NOMO-1 treated with dmso at 0.1 percent for 144 hours (cell line): ENCODE results near the gene TRAF4.
A peak's percentile ranks its signal among the peaks of the same experiment; 100 is the strongest.

Experiments used
- DNase-seq: peaks from one replicate; lab custom pipeline; 2025; ENCODE audit not compliant: unreplicated experiment; lab: John Stamatoyannopoulos, UW

TRAF4 gene

DNA sequence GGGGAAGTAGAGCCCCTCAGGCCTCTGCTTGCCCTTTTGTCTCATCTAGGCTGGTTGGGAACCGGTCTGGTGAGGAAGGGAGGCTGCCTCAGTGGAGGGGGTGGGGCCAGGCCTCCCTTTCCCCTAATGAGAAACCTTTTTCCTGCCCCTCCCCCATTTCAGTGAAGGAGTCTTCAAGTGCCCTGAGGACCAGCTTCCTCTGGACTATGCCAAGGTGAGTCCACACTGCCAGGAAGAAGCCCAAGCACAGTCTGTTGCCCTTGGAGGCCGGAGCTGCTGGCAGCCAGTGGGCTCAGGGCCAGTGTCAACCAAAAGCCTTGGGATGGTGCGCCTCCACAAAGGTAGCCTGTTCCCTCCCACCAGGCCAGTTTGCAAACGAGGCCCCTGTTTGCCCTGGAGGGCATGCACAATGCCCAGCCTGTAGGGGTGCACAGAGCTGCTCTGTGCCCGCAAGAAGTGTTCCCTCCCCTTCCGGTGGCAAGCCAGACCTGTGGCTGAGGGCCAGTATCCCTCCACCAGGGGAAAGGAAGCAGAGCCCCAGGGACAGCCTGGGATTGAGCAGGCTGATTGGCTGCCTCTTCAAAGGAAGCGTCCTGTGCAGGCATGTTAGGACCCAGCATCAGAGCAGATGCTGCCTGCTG, 3.4 kb downstream of the TRAF4 start:
- no peak for DNase-seq

DNA sequence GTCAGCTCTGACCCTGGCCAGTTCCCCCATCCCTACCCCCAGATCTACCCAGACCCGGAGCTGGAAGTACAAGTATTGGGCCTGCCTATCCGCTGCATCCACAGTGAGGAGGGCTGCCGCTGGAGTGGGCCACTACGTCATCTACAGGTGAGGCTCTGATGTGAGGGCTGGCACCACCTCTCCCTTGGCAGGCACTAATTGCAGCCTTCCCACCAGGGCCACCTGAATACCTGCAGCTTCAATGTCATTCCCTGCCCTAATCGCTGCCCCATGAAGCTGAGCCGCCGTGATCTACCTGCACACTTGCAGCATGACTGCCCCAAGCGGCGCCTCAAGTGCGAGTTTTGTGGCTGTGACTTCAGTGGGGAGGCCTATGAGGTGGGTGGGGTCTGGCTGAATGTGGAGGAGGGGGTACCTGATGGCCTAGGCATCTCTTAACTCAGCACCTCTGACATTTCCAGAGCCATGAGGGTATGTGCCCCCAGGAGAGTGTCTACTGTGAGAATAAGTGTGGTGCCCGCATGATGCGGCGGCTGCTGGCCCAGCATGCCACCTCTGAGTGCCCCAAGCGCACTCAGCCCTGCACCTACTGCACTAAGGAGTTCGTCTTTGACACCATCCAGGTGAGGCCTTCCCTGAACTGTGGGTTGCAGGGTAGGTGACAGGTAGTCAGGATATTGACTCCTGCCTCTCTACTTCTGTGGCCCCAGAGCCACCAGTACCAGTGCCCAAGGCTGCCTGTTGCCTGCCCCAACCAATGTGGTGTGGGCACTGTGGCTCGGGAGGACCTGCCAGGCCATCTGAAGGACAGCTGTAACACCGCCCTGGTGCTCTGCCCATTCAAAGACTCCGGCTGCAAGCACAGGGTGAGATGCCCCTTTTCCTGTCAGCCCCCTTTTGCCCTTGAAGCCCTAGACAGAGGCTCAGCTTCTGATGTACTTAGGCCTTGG, 4.3 kb downstream of the TRAF4 start:
- no peak for DNase-seq

DNA sequence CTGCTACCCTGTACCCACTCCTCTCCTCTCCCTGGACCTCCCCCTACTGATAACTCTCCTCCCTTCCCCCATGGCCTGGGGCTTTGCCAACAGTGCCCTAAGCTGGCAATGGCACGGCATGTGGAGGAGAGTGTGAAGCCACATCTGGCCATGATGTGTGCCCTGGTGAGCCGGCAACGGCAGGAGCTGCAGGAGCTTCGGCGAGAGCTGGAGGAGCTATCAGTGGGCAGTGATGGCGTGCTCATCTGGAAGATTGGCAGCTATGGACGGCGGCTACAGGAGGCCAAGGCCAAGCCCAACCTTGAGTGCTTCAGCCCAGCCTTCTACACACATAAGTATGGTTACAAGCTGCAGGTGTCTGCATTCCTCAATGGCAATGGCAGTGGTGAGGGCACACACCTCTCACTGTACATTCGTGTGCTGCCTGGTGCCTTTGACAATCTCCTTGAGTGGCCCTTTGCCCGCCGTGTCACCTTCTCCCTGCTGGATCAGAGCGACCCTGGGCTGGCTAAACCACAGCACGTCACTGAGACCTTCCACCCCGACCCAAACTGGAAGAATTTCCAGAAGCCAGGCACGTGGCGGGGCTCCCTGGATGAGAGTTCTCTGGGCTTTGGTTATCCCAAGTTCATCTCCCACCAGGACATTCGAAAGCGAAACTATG, 5.2 kb downstream of the TRAF4 start:
- no peak for DNase-seq

DNA sequence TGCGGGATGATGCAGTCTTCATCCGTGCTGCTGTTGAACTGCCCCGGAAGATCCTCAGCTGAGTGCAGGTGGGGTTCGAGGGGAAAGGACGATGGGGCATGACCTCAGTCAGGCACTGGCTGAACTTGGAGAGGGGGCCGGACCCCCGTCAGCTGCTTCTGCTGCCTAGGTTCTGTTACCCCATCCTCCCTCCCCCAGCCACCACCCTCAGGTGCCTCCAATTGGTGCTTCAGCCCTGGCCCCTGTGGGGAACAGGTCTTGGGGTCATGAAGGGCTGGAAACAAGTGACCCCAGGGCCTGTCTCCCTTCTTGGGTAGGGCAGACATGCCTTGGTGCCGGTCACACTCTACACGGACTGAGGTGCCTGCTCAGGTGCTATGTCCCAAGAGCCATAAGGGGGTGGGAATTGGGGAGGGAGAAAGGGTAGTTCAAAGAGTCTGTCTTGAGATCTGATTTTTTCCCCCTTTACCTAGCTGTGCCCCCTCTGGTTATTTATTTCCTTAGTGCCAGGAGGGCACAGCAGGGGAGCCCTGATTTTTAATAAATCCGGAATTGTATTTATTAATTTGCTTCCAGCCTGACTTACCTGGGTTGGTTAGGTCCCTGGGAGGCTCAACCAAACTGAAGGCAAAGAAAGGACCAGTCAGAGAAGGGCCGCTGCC, 5.8 kb downstream of the TRAF4 start:
- DNase-seq: no peak

GRCh38 chr17:28750178-28751047, 6.6 kb downstream of the TRAF4 start:
- peak; percentile 69 for DNase-seq

DNA sequence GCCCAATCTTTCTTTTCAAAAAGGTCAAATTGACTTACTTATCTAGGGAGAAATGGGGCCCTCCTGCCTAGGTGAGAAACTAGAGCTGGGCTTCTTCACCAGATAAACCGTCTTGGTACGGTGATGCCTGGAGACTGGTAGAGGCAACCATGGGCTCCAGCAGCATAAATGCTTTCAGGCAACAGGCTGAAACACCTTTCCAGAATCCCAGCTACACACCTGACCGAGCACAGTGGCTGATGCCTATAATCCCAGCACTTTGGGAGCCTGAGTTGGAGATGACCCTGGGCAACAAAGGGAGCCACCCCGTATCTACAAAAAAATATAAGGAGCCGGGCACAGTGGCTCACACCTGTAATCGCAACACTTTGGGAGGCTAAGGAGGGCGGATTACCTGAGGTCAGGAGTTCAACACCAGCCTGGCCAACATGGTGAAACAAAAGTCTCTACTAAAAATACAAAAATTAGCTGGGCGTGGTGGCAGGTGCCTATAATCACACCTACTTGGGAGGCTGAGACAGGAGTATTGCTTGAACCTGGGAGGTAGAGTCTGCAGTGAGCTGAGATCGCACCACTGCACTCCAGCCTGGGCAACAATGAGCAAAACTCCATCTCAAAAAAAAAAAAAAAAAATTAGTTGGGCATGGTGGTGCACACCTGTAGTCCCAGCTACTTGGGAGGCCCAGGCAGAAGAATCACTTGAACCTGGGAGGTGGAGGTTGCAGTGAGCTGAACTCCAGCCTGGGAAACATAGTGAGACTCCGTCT, 8.0 kb downstream of the TRAF4 start:
- DNase-seq: no peak

DNA sequence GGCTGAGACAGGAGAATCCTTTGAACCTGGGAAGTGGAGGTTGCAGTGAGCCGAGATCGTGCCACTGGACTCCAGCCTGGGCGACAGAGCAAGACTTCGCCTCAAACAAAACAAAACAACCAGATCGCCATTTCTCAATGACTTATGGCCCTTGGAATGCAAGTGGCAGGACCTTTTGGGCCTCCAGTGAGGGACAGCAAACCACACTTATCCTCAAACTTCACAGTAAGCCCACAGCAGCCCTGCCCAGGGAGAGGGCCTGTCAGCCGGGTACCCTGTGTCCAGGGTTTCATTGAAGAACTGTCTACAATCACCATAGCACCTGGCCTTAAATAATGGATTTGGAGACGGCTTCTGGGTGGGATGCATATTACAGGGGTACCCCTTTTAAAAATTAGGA, 11.7 kb downstream of the TRAF4 start:
- DNase-seq: no peak

DNA sequence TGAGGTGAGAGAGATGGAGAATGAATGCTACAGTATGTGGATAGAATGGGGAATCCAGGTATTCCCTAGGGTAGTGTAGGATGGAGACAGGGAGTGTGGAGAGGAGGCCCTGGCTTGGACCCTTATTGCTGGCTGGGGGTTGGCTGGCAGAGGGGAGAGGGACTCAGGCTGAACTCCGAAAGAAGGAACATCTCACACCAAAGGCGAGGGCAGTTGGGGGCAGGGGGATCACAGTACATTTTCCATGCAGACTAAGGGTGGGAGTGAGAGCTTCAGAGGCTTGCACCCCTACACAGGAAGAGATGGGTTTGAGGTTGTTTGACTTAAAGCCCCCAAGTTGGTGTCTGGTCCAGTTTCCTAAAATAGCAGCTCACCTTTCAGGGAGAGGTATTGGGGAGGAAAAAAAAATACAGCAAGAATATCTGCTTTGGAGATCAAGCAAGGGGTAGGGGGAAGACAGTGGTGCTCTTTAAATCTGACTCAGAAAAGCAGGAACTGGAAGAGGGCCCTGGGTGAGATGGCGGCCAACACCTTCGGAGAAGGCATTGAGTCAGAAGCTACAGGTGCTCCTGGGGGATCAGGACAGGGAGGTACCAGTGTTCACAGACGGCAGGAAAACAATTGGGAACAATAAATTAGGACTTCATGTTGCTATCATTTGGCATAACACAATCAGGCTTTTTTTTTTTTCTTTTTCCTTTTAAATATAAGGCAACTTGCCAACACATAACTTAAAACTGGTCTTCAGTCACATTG, 12.4 kb downstream of the TRAF4 start:
- DNase-seq: no peak

DNA sequence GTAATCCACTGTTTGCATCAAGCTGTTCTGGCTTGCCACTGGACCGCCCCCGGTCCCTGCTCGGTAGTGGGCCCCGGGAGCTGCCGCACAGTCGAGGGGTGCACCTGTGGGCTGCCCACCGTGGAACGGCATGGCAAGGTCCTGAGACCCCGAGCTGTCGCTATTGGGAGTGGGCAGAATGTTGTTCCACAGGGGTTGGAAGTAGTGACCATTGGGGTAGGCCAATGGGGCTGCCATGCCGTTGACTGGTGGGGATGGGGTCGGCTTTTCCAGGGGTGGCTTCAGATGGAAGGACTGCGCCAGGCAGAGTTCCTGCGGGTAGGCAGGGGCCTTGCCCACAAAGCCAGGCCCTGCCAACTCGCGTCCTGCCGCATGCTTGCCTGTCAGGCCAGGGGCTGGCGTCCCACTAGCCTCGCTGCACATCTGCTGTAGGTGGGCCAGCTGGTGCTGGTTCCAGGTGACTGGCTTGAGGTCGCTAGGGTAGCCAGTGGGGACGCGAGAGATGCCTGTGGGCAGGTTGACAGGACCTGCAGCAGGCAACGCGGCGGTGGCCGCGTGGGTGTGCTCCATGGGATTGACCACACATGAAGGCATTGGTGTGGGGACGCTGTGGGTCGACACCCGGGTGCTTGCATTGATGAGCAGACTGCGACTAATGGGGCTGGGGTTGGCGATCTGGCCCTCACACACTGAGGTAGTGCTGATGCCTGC, 14.8 kb downstream of the TRAF4 start:
- DNase-seq: no peak

DNA sequence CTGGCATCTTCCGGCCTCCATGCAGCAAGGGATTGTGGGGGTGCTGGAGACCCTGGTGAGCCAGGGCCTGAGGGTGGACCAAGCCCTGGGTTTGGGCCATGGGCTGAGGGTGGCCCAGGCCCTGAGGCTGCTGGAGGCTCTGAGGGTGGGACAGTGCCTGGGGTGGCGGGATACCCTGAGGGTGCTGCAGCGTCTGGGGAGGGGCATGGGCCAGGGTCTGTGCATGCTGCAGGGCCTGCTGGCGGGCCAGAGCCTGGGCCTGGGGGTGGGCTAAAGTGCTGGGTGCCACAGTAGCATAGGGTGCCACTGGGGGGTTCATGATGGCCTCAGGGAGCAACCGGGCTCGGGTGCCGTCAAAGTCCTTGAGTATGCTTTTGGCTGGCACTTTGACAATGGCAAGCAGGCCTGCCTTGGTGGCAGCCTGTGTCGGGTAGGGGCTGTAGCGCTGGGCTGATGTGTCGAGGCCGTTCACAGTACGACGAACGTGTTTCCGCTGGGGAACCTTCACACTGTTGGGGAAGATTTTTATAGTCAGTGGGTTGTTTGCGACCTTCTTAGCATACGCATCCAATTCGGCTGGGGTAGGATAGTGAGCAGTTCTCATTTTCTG, 15.6 kb downstream of the TRAF4 start:
- no peak for DNase-seq

DNA sequence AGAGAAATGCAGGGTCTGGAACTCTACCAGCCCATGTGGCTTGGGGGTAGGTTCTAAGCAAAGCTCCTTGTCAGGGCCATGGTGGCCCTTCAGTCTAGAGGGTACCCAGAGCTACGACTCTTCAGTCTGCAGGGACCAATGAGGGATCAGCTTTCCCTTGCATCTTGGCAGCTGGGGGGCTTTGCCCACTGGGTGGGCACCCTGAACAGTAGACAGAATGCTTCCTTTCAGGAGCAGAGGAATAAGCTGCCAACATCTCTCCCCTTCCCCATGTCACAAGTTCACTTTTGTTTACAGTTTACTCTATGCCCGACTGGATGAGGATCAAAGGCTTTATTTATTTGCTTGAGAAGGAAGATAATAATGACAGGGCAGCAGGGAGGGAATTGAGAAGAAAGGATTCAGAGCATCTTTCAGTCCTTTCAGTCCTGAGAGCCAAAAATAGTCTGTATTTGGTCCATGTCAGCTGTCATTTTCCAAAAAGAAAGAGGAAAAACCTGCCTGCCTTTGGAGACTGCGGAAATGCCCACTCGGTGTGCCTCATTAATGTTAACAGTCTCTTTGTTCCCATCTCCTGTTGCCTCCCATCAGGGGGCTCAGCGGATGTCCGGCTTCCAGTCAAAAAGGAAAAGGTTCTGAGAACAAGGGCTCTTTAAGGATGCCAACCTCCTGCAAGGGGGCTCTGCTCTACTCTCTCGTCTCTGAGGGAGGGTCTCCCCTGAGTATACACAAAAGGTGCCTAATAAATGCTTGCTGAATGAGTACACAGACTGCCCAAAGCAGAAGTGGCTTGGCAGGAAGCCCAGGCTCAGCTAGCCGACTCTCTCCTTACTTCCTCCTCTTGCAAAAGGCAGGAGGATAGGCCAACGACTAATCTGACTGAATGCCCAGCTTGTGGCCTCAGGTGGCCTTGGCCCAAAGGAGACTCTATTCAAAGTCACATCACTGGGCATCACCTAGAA, 17.1 kb downstream of the TRAF4 start:
- peak; percentile 49 for DNase-seq

DNA sequence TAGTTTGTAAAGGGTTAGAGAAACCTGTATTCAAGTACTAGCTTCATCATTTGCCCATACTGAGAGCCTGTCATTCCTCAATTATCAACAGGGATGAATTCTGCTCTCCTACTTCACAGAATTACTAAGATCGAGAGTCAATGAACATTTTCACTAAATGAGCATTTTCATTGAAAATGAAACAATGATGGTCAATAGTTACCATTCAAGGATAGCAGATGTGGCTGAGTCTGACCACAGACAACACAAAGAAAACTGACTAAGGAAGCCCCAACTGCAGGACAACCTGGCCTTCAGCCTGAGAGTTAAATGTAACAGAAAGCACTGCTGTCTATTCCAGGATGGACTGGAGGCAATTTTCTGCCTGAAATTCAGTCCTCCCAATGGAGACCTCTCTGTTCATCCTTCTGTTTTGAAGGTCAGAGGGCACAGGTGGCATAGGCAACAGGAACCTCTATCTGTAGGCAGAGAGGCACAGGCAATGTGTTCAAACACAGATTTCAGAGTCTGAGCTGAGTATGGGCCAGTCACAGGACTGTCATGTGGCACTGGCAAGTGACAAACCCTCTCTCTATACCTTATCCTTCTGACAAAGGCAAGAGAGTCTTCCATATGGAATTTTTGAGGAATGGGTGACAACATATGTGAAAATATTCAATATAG, 19.5 kb downstream of the TRAF4 start:
- no peak for DNase-seq

GRCh38 chr17:28763804-28764266, 20.0 kb downstream of the TRAF4 start:
- peak; percentile 24 for DNase-seq

GRCh38 chr17:28765038-28765437, 21.2 kb downstream of the TRAF4 start:
- no peak for DNase-seq

DNA sequence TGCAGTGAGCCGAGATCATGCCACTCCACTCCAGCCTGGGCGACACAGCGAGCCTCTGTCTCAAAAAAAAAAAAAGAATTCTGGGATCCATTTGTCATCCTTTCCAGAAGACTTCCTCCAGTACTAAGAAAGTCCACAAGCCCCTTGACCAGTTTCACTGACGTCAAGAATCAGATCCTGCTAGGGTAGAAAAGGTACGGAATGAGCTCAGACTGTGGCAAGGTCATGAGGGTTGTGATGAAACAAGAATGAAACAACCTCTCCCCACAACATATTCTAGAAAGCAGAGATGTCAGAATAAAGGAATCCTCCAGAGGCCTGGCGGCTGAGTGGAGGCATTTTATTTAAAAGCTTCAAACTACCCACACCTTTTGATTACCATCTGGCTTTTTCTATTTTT, 29.9 kb downstream of the TRAF4 start:
- no peak for DNase-seq

DNA sequence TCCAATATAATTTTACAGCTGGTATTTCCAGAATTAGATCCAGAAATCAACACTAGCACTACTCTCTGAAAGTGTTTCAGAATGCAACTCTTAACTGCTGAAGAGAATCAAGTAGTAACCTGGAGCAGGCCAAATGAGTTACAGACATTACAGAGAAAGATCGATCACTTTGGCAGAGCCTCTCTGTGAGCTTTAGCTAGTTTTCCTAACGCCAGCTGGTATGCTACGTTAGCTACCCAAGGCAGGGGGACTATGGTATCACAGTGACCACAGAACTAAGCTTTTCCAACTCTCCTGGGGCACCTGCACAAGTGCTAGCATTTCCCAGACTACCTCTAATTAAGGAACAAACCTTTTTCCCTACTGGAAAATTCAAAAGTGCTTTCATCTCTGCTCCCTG, 30.4 kb downstream of the TRAF4 start:
- DNase-seq: no peak
